GM13977 (cell line): ENCODE results near the gene USF1.
A peak's percentile ranks its signal among the peaks of the same experiment; 100 is the strongest.

Source experiments
- DNase-seq: peaks from one replicate; pipeline ENCODE4 v3.0.0; 2012; ENCODE audit warnings: low spot score
- in situ Hi-C: fragments of 300-500 bp; cut with MboI; formaldehyde crosslinking; loops from one replicate; pipeline ENCODE4 v1.12.0; 2022; ENCODE audit warnings: low sequenced_read_pairs, low pct_unique_long_range_greater_than_20kb, mixed read lengths, inconsistent platforms; ENCODE audit not compliant: unreplicated experiment
- TF ChIP-seq, protein P1 (sequence below): IDR thresholded peaks from 2 replicates; pipeline ENCODE4 v1.5.1; 2012; ENCODE audit warnings: mild to moderate bottlenecking, control low read depth; ENCODE audit not compliant: insufficient read depth; ENCODE audit errors: extremely low read depth, missing control alignments

Gene USF1, protein sequence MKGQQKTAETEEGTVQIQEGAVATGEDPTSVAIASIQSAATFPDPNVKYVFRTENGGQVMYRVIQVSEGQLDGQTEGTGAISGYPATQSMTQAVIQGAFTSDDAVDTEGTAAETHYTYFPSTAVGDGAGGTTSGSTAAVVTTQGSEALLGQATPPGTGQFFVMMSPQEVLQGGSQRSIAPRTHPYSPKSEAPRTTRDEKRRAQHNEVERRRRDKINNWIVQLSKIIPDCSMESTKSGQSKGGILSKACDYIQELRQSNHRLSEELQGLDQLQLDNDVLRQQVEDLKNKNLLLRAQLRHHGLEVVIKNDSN

DNA sequence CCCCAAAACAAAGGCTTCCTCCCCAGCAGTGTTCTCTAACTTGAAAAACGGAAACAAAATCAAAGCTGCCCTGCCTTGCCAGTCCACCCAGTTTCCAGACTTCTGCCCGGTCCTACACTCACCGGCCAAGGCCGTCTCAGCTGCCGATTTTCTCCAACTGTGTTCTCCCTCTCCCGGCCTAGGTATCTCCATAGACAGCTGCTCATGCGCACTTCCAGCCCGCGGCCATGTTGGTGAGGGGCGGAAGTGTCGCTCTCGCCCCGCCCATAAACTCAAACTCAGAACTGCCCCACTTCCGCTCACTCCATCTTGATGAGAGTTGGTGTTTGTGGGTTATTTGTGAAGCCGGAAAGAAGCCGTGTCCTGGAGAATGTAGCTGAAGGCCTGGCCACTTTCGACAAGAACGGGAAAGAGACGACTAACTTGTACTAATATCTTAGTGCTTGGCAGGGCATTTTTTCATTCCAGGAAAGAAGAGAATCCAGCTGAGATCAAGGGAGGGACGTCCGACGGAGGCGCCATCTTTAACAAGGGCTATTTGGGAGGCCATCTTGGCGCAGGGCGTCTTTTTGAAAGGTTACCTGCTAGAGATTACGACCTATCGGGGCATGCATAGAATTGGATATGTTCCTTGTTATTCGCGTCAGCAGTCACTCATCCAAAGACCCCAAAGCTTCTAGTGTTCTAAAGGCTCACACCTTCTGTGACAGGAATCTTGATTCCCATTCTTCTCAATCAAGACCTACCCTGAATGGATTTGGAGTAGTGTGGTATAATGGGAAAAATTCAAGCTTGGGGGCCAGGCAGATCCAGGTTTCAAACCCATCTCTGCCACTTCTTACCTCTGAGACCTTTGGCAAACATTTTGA, at the start of gene USF1:
TSS of gene USF1 (minus strand) at position 242 of the 869 bp plus-strand sequence. CDS start 2,702 bp downstream, outside the sequence.
- in situ Hi-C loops, result no loop called here
- peak; percentile 93 for DNase-seq
- TF ChIP-seq, protein P1, sequence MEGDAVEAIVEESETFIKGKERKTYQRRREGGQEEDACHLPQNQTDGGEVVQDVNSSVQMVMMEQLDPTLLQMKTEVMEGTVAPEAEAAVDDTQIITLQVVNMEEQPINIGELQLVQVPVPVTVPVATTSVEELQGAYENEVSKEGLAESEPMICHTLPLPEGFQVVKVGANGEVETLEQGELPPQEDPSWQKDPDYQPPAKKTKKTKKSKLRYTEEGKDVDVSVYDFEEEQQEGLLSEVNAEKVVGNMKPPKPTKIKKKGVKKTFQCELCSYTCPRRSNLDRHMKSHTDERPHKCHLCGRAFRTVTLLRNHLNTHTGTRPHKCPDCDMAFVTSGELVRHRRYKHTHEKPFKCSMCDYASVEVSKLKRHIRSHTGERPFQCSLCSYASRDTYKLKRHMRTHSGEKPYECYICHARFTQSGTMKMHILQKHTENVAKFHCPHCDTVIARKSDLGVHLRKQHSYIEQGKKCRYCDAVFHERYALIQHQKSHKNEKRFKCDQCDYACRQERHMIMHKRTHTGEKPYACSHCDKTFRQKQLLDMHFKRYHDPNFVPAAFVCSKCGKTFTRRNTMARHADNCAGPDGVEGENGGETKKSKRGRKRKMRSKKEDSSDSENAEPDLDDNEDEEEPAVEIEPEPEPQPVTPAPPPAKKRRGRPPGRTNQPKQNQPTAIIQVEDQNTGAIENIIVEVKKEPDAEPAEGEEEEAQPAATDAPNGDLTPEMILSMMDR, result no peak

DNA sequence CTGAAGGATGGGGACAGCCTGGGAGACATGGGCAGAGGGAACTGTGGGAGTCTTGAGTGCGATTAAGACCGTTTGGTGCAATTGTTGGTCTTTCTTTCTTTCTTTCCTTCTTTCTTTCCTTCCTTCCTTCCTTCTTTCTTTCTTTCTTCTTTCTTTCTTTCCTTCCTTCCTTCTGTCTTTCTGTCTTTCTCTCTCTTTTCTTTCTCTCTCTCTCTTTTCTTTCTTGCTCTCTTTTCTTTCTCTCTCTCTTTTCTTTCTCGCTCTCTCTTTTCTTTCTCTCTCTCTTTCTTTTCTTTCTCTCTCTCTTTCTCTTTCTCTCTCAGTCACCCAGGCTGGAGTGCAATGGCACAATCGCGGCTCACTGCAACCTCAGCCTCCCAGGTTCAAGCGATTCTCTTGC, 49.5 kb upstream of the USF1 start:
- in situ Hi-C loops, result no loop called here
- DNase-seq, result no peak
- TF ChIP-seq, protein P1, result no peak

DNA sequence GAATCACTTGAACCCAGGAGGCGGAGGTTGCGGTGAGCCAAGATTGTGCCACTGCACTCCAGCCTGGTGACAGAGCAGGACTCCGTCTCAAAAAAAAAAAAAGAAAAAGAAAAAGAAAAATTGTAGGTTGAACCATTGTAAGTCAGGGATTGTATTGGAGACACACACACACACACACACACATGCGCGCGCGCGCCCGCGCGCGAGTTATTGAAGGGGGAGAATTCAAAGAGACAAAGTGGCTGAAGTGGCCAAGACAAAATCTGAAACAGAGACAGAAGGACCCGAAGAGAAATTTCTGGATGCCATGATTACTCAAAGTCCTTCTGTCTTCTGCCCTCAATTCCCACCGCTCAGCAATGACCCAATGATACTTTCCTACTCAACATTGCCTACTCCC, 48.7 kb upstream of the USF1 start:
- TF ChIP-seq, protein P1, result no peak
- in situ Hi-C loops, result no loop called here
- no peak for DNase-seq

DNA sequence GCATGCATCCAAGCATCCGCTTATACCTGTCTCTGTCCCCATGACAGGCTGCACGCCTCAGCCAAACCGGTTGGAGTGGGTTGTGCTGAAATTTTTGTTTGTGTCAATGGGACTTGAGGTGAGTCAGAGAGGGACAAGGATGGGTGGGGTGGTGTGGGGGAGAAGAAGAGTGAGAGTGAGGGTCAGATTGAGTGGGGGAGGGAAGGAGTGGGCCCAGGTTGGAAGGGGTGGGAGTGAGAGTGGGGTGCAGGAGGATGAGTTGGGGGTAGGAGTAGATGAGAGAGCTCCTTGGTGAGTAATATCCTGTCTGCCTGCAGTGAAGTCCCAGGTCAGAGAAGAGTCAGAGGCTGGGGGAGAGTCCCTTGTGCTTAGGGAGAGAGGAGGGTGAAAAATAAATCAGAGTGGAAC, 46.8 kb upstream of the USF1 start:
- TF ChIP-seq, protein P1, result no peak
- DNase-seq, result peak; percentile 69
- in situ Hi-C loops, result no loop called here

DNA sequence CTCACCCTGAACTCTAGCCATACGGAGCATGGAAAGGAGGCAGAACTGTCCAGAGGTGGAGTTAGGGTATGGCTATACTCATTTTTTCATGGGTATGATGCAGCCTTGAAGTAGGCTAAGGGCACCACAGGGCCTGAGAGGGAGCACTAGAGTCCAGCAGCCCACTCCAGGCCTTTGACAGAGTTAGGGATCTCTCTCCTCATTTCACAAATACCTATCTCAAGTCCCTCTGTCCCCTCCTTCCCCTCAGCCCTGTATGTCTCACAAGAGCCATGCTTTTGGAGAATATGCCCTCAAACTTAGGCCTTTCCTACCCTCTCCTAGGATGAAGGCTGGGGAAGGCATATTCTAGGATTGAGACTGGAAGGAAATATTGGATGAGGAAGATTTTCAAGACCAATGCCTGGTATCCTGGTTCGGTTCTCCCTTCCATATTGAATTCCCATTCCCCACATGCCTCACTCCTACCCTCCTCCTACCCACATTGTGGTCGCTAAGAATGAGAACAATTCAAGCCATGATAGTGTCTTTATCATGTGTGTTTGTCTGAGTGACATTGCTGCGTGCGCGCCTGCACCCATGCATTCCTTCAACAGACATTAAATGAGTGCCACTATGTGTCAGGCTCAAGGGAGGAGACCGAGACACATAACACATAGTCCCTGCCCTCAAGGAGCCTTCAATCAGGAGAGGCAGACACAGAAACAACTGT, 46.2 kb upstream of the USF1 start:
- in situ Hi-C loops, result no loop called here
- TF ChIP-seq, protein P1, result no peak
- no peak for DNase-seq

DNA sequence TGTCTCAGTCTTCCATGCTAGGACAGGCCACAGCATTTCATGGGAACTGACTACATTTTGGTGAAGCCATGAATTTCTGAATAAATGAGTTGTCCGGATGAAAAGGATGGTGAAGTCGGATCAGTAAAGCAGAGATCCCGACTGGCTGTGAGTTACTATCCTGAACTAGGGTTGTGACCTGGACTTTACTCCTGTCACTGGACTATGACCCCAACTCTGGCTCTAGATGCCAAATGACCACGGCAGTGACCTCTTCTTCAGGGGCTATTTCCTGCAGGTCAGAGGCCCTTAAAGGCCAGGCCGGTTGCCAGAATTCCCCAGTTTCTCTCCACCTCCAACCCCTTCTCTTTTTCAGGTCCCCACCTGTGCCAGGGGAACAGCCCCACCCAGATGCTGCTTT, 45.3 kb upstream of the USF1 start:
- in situ Hi-C loops, result no loop called here
- TF ChIP-seq, protein P1, result no peak
- DNase-seq, result no peak
